Loucy (cell line): ENCODE results near the gene TRRAP.
"Not testable (repeated sequence)": the region's sequence is repeated elsewhere in the genome, so short reads cannot be mapped to it uniquely, and the experiment has no call there.

Experiments
- H2AFZ ChIP-seq: fragments of 200-600 bp; sonication (generic); 2 replicates; pipeline ENCODE4 v1.6.0; 2016; ENCODE audit warnings: antibody characterized with exemption, mild to moderate bottlenecking, low read length, moderate library complexity
- H3F3A ChIP-seq: fragments of 200-600 bp; 2 replicates; pipeline ENCODE4 v1.6.0; 2016; ENCODE audit warnings: antibody characterized with exemption, low read depth, mild to moderate bottlenecking
- H3K27me3 ChIP-seq: fragments of 200-600 bp; sonication (generic); 2 replicates; pipeline ENCODE4 v1.6.1; 2014; ENCODE audit warnings: low read length, mild to moderate bottlenecking; ENCODE audit not compliant: insufficient read depth, poor library complexity, severe bottlenecking
- H3K36me3 ChIP-seq: fragments of 200-600 bp; sonication (generic); 2 replicates; pipeline ENCODE4 v1.6.1; 2016; ENCODE audit warnings: low read length; ENCODE audit not compliant: insufficient read depth
- H3K4me1 ChIP-seq: fragments of 200-600 bp; sonication (generic); 2 replicates; pipeline ENCODE4 v1.5.1; 2014; ENCODE audit warnings: low read length, mild to moderate bottlenecking; ENCODE audit not compliant: insufficient read depth, poor library complexity, severe bottlenecking
- H3K4me2 ChIP-seq: fragments of 200-600 bp; sonication (generic); 2 replicates; pipeline ENCODE4 v1.6.0; 2014; ENCODE audit warnings: antibody characterized with exemption, low read length, low read depth, mild to moderate bottlenecking; ENCODE audit not compliant: poor library complexity, severe bottlenecking
- H3K4me3 ChIP-seq: fragments of 200-600 bp; sonication (generic); 2 replicates; pipeline ENCODE4 v1.5.1; 2014; ENCODE audit warnings: low read length, mild to moderate bottlenecking, mixed read lengths; ENCODE audit not compliant: poor library complexity, severe bottlenecking
- H3K79me2 ChIP-seq: fragments of 200-600 bp; sonication (generic); 2 replicates; pipeline ENCODE4 v1.6.1; 2014; ENCODE audit warnings: low read length; ENCODE audit not compliant: insufficient read depth
- H3K9ac ChIP-seq: fragments of 200-600 bp; sonication (generic); 2 replicates; pipeline ENCODE4 v1.6.0; 2014; ENCODE audit warnings: mild to moderate bottlenecking, low read depth, low read length, moderate library complexity; ENCODE audit not compliant: poor library complexity, severe bottlenecking
- H3K9me2 ChIP-seq: fragments of 200-600 bp; sonication (generic); replicated peaks from 2 replicates; pipeline ENCODE4 v1.6.1; 2016; ENCODE audit warnings: low read depth, low read length, mixed read lengths
- H3K9me3 ChIP-seq: fragments of 200-600 bp; sonication (generic); 2 replicates; pipeline ENCODE4 v1.6.1; 2014; ENCODE audit warnings: mild to moderate bottlenecking, antibody characterized with exemption, low read length, low read depth; ENCODE audit not compliant: insufficient read depth
- H4K20me1 ChIP-seq: fragments of 200-600 bp; sonication (generic); 2 replicates; pipeline ENCODE4 v1.6.0; 2014; ENCODE audit warnings: antibody characterized with exemption, low read length, mild to moderate bottlenecking; ENCODE audit not compliant: insufficient read depth, poor library complexity, severe bottlenecking
- EZH2phosphoT487 ChIP-seq: fragments of 200-600 bp; IDR thresholded peaks from 2 replicates; pipeline ENCODE4 v1.6.1; 2018; ENCODE audit warnings: antibody characterized with exemption, mild to moderate bottlenecking, moderate library complexity, borderline replicate concordance
- TF ChIP-seq, protein P1 (sequence below): fragments of 200-600 bp; sonication (generic); conservative IDR thresholded peaks from 2 replicates; pipeline ENCODE4 v1.5.1; 2014; ENCODE audit warnings: mild to moderate bottlenecking, antibody characterized with exemption, low read length

The TRRAP gene

DNA sequence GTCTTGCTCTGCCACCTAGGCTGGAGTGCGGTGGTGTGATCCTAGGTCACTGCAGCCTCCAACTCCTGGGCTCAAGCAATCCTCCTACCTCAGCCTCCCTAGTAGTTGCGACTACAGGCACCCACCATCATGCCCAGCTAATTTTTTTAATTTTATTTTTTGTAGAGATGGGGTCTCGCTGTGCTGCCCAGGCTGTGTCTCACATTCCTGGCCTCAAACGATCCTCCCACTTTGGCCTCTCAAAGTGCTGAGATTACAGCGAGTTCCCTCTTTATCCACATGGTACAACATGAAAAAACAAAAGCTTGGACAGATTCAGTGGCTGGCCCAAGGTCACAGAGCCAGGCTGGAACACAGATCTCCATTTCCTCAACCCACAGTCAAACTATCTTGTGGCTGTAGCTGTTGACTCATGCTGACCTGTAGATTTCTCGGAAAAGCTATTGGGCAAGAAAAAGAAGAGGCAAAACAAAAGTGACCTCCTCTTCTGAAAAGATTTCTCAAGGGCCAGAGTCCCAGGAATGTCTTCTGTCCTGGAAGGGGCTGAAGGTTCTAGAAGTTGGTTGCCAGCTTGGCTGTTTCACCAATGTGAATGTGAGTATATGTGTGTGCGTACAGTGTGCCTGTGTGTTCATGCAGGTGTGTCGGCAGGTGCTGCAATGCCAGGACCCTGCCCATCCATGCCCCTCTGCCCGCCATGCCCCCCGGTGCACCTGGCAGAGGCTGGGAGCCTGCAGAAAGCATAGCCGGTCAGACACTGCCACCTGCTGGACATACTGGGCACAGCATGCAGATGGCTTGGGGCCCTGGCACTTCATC is 36.9 kb upstream of the TRRAP start:
- no peaks in the 10 kb centered on the region for H3K27me3 ChIP-seq
- no peak overlapping the region for H3K4me2 ChIP-seq
- no peaks in the 10 kb centered on the region for H3K4me1 ChIP-seq
- peak overlapping the region; percentile 34; the same call in 1 of the 2 replicates for H2AFZ ChIP-seq
- TF ChIP-seq, protein P1, sequence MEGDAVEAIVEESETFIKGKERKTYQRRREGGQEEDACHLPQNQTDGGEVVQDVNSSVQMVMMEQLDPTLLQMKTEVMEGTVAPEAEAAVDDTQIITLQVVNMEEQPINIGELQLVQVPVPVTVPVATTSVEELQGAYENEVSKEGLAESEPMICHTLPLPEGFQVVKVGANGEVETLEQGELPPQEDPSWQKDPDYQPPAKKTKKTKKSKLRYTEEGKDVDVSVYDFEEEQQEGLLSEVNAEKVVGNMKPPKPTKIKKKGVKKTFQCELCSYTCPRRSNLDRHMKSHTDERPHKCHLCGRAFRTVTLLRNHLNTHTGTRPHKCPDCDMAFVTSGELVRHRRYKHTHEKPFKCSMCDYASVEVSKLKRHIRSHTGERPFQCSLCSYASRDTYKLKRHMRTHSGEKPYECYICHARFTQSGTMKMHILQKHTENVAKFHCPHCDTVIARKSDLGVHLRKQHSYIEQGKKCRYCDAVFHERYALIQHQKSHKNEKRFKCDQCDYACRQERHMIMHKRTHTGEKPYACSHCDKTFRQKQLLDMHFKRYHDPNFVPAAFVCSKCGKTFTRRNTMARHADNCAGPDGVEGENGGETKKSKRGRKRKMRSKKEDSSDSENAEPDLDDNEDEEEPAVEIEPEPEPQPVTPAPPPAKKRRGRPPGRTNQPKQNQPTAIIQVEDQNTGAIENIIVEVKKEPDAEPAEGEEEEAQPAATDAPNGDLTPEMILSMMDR: peak; percentile 95
- no peak for TF ChIP-seq EZH2phosphoT487
- H3K36me3 ChIP-seq: no peaks in the 10 kb centered on the region
- H3K79me2 ChIP-seq: no peaks in the 10 kb centered on the region
- no peaks in the 10 kb centered on the region for H3F3A ChIP-seq
- H3K9me3 ChIP-seq: no peaks in the 10 kb centered on the region
- H3K9ac ChIP-seq: no peak overlapping the region
- no peaks in the 10 kb centered on the region for H3K9me2 ChIP-seq
- H4K20me1 ChIP-seq: no peaks in the 10 kb centered on the region
- H3K4me3 ChIP-seq: no peak overlapping the region

- not testable (repeated sequence) for H3K4me2 ChIP-seq, H4K20me1 ChIP-seq, H3K36me3 ChIP-seq, H3K9ac ChIP-seq, H3F3A ChIP-seq, H3K4me1 ChIP-seq, H3K79me2 ChIP-seq, H3K4me3 ChIP-seq, H3K9me3 ChIP-seq, H2AFZ ChIP-seq, H3K27me3 ChIP-seq, H3K9me2 ChIP-seq
Observed at GRCh38 chr7:98842552-98842951, 35.8 kb upstream of the TRRAP start.

GRCh38 chr7:98848918-98849317 is 29.4 kb upstream of the TRRAP start:
- no peak overlapping the region for H3K9ac ChIP-seq
- no peak for TF ChIP-seq EZH2phosphoT487
- TF ChIP-seq, protein P1: no peak
- H3K27me3 ChIP-seq: no peaks in the 10 kb centered on the region
- no peaks in the 10 kb centered on the region for H3K9me2 ChIP-seq
- no peak overlapping the region for H2AFZ ChIP-seq
- no peak overlapping the region for H3K4me2 ChIP-seq
- no peaks in the 10 kb centered on the region for H3K36me3 ChIP-seq
- H3F3A ChIP-seq: no peaks in the 10 kb centered on the region
- no peaks in the 10 kb centered on the region; the same call in 1 of the 2 replicates for H3K9me3 ChIP-seq
- H4K20me1 ChIP-seq: no peaks in the 10 kb centered on the region
- no peaks in the 10 kb centered on the region for H3K4me1 ChIP-seq
- H3K4me3 ChIP-seq: no peak overlapping the region
- H3K79me2 ChIP-seq: no peaks in the 10 kb centered on the region

GRCh38 chr7:98852826-98853225 is 25.5 kb upstream of the TRRAP start:
- no peaks in the 10 kb centered on the region; the same call in 1 of the 2 replicates for H3K9me3 ChIP-seq
- H3K27me3 ChIP-seq: no peaks in the 10 kb centered on the region
- TF ChIP-seq, protein P1: no peak
- no peak for TF ChIP-seq EZH2phosphoT487
- H3K9me2 ChIP-seq: no peaks in the 10 kb centered on the region
- H3F3A ChIP-seq: no peaks in the 10 kb centered on the region
- no peak overlapping the region for H3K4me2 ChIP-seq
- H3K36me3 ChIP-seq: no peaks in the 10 kb centered on the region
- H3K4me3 ChIP-seq: no peak overlapping the region
- no peaks in the 10 kb centered on the region for H4K20me1 ChIP-seq
- no peaks in the 10 kb centered on the region for H3K4me1 ChIP-seq
- H3K79me2 ChIP-seq: no peaks in the 10 kb centered on the region
- H2AFZ ChIP-seq: no peak overlapping the region
- H3K9ac ChIP-seq: no peak overlapping the region
